ENCODE data around the gene ATP8B3.

DNA sequence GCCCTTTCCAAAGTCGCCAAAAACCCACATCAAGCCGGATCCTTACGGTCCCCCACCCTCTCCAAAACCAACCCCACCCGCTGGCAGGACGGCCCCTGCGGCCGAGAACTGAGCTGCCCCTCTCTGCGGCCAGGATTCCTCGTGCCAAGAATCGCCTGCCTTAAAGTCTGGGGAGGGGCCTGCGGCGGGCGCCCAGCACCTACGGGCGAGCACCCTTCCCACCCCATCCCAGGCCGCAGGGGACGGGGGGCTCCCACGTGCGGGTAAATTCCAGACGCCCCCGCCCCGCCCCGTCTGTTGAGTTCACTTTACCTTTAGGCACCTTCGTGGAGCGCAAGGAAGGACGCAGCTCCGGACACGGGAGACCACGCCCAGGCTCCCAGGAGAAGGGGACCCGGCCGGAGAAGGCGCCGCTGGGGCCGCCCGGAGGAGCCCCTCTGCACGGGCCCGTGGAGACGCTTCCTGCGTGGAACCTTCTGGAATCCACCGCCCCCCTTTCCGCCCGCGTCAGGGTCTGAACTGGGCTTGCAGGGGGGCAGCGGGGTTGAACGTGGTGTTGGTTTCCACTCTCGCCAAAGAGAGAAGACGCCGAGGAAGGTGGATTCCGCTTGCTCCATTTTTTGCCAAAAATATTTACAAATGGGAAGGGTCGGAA lies 36.0 kb downstream of the ATP8B3 start:
- TF ChIP-seq CTCF (IDR thresholded peaks at IDR 0.05 in 4 of 5, conservative IDR thresholded peaks at IDR 0.05 in 1 of 5) (no peak), POLR2A (IDR thresholded peaks at IDR 0.05) (no peak)
